Activated CD4-positive, alpha-beta T cell treated with anti-CD3 and anti-CD28 coated beads, Interleukin-2, amount 10 ng/mL, durations not matched to agents 7 days and 5 days (primary cell): Measurements from ENCODE around the gene LOX. TPM values are rescaled to one million over a fixed set of nuclear protein-coding genes. Genes with fewer than 3 reads are reported as not detected.

Experiments
- CTCF ChIA-PET: fragments of 350-600 bp; sonication (Branson Sonifier 250); formaldehyde crosslinking; loops from one replicate; lab custom pipeline; 2021; ENCODE audit warnings: antibody characterized with exemption; lab: Charles Lee
- POLR2A ChIA-PET: fragments of 350-600 bp; sonication (Branson Sonifier 250); formaldehyde crosslinking; loops from one replicate; lab custom pipeline; 2021; ENCODE audit warnings: antibody characterized with exemption; lab: Charles Lee
- DNase-seq: peaks from one replicate; pipeline ENCODE4 v3.0.0-alpha.2; 2020
- H3K27ac Mint-ChIP-seq: one replicate; pipeline ENCODE4 v1.8.0; 2021; ENCODE audit warnings: mild to moderate bottlenecking, moderate library complexity, mixed read lengths
- H3K27me3 Mint-ChIP-seq: one replicate; pipeline ENCODE4 v1.8.0; 2021; ENCODE audit warnings: mixed read lengths
- H3K36me3 Mint-ChIP-seq: one replicate; pipeline ENCODE4 v1.8.0; 2021; ENCODE audit warnings: low read depth, mixed read lengths
- H3K4me1 Mint-ChIP-seq: one replicate; pipeline ENCODE4 v1.8.0; 2021; ENCODE audit warnings: mixed read lengths
- H3K4me3 Mint-ChIP-seq: one replicate; pipeline ENCODE4 v1.8.0; 2021; ENCODE audit warnings: mild to moderate bottlenecking, moderate library complexity, mixed read lengths
- H3K9me3 Mint-ChIP-seq: one replicate; pipeline ENCODE4 v1.8.0; 2021; ENCODE audit warnings: mixed read lengths
- total RNA-seq, 2 experiments: library from RNA; stranded (reverse); gene quantifications; one replicate each; pipeline ENCODE4 v1.2.3, GENCODE V29; 2021

LOX gene
- total RNA-seq, 2 experiments from 2014 or later: 0.04 to 0.10 TPM

DNA sequence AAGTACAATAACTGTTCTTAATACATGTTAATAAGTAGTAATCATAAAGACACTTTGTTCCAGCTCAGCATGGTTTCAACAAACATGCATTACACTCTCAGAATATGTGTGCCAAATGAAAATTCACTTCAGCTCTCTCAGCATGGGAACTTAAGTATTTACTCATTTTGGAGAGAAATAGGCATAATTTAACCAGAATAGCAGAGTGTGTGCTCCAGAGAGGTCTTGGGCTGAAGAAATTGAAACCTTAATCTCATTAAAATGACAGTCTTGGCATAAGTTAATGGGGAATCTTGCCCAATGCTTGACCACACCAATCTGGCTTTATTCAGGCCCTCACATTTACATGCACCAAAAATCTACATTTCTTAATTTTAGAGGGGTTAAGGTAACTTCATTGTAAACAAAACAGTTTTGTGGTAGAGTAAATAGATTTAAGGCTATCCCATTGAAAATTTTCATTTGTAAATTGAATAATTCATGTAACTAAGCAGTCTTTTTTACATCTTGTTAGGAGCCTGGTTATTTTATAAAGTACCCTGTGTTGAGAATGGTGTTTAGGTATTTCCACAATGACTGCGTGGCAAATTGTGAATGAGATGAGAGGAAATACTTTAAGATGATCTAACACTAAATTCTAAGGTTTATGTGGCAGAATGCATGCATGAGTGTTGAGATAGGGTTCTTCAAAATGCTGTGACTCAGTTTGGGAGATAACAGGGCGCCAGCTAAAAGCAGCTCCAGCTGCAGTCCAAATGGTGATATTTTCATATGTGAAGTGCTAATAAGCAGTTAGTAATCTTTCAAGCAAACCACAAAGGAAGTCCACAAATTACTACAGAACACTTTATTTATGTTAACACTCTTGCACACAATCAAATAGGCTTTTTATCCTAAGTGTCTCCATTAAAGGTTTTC is 11.3 kb upstream of the LOX start:
- no peaks in the 10 kb centered on the region for H3K4me1 Mint-ChIP-seq
- ChIA-PET POLR2A (no interaction called here), CTCF (no interaction called here)
- H3K36me3 Mint-ChIP-seq: no peaks in the 10 kb centered on the region
- H3K27me3 Mint-ChIP-seq: peaks cover 7% of the 10 kb centered on the region
- H3K27ac Mint-ChIP-seq: no peak overlapping the region
- no peak overlapping the region for H3K4me3 Mint-ChIP-seq
- DNase-seq: no peak
- no peaks in the 10 kb centered on the region for H3K9me3 Mint-ChIP-seq

DNA sequence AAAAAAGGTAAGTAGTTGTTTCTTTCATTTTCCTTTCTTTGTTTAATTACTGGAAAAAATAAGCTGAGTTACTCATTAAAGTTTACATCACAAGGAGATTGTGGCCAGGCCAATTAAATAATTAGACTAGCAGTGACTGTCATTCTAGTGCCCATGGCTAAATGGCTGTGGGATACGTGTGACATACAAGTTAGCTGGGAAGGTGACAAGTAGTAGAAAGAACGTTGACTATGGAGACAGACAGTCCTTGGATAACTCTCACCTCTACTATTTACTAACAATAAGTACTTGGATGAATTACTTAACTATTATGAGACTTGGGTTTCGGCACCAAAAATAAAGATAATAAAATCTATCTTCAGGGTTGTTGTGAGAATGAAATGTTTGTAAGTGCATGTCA is 7.0 kb upstream of the LOX start:
- POLR2A ChIA-PET: no interaction called here
- Mint-ChIP-seq H3K4me3 (no peak overlapping the region), H3K36me3 (no peaks in the 10 kb centered on the region), H3K9me3 (no peaks in the 10 kb centered on the region), H3K27ac (no peak overlapping the region), H3K4me1 (no peaks in the 10 kb centered on the region), H3K27me3 (peaks cover 24% of the 10 kb centered on the region)
- no peak for DNase-seq
- CTCF ChIA-PET: no interaction called here

DNA sequence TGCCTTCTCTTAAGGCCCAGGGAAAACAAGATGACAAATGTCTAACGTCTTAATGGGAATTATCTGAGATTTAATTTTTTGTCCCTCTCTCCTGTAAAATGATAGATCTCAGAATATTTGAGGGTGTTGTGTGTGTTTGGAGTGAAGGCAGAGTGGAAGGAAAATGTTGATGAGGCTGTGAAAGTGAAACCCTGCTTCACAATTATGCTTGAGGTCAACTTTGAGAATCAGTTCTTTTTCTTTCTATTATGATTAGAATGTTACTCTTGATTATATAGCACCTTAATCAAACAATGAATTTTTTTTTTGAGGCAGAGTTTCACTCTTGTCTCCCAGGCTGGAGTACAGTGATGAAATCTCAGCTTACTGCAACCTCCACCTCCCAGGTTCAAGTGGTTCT is 5.5 kb upstream of the LOX start:
- Mint-ChIP-seq H3K4me3 (no peak overlapping the region), H3K9me3 (no peaks in the 10 kb centered on the region), H3K27ac (no peak overlapping the region), H3K4me1 (no peaks in the 10 kb centered on the region), H3K27me3 (peaks cover 37% of the 10 kb centered on the region), H3K36me3 (no peaks in the 10 kb centered on the region)
- no peak for DNase-seq
- POLR2A ChIA-PET: no interaction called here
- CTCF ChIA-PET: no interaction called here

DNA sequence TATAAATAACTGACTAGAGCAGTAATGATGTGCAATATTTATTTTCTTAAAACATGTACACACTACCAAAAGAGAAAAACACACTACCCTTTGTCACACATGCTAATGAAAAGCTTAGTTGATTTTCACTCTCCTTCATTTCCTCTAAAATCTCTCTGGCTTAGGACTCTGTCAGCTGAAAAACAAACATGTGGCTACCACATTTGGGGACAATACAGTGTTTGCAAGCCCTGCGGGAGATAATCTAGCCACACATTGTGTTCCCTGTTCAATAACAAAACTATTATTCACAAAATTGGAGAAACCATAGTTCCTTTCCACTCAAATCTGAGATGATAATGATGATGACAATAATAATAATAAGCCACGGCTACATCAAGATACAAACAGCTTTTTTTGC is 3.5 kb upstream of the LOX start:
- no peak overlapping the region for H3K4me3 Mint-ChIP-seq
- no peaks in the 10 kb centered on the region for H3K36me3 Mint-ChIP-seq
- H3K27ac Mint-ChIP-seq: no peak overlapping the region
- ChIA-PET POLR2A (no interaction called here), CTCF (no interaction called here)
- H3K27me3 Mint-ChIP-seq: peaks cover 48% of the 10 kb centered on the region
- no peaks in the 10 kb centered on the region for H3K9me3 Mint-ChIP-seq
- peaks cover 15% of the 10 kb centered on the region for H3K4me1 Mint-ChIP-seq
- no peak for DNase-seq

DNA sequence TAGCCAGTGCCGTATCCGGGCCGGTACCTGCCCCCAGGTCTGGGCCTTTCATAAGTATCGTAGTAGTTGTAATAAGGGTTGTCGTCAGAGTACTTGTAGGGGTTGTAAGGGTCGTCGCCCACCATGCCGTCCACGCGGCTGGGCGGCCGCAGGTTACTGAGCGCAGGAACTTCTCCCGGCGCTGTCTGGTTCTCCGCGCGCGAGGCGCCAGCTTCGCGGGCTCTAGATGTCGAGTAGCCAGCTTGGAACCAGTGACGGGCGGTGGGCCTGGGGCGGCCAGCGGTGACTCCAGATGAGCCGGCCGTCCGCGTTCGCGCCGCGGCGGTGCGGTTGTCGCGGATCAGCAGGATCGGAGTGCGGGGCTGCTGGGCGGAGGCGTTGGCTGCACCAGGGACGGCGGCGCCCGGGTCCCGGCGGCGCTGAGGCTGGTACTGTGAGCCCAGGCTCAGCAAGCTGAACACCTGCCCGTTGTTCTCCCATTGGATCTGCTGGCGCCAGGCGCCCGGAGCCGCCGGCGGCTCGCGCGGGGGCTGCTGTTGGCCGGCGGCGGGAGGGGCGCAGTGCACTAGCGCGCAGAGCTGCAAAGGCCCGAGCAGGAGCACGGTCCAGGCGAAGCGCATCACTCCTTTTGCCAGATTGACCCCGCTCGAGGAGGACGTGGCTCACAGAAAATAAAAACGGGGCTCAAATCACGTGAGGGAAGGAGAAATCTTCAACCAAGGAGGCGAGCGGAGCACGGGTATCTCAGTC is 518 bp downstream of the LOX start:
- Mint-ChIP-seq H3K4me3 (peak overlapping the region; percentile 52), H3K9me3 (no peaks in the 10 kb centered on the region), H3K4me1 (peaks cover 16% of the 10 kb centered on the region), H3K27me3 (peaks cover 76% of the 10 kb centered on the region), H3K36me3 (no peaks in the 10 kb centered on the region), H3K27ac (no peak overlapping the region)
- ChIA-PET CTCF (no interaction called here), POLR2A (no interaction called here)
- no peak for DNase-seq

DNA sequence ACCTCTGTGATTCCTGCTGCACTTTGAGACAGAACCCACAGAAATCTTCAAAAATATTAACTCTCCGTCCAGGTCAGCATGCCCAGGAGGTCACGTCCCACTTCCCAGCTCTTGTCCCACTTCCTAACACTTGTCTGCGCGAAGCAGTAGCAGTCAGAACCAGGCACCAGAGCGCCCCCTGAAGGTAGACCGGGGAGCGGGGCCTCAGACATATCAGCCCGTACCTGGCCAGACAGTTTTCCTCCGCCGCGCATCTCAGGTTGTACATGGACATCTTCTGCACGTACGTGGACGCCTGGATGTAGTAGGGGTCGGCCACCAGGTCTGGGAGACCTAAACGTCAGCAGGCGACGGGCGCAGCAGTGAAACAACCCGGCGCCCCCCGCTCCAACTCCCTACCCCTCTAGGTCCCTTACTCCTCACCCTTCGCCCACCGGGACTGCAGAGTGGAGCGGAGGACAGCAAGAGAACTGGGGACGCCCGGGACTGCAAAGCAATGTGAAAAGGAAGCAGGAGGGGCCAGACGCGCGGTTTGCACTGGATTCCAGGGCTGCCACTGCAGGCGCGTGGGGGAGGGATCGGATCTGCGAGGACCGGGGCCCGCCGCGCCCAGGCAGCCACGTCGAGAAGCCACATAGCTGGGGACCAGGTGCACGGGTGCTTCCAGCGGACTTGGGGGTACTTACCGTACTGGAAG is 1.2 kb downstream of the LOX start:
- ChIA-PET POLR2A (no interaction called here), CTCF (no interaction called here)
- Mint-ChIP-seq H3K9me3 (no peaks in the 10 kb centered on the region), H3K4me3 (peak overlapping the region; percentile 52), H3K27ac (no peak overlapping the region), H3K4me1 (peaks cover 16% of the 10 kb centered on the region), H3K27me3 (peaks cover 75% of the 10 kb centered on the region), H3K36me3 (no peaks in the 10 kb centered on the region)
- DNase-seq: peak; percentile 45

DNA sequence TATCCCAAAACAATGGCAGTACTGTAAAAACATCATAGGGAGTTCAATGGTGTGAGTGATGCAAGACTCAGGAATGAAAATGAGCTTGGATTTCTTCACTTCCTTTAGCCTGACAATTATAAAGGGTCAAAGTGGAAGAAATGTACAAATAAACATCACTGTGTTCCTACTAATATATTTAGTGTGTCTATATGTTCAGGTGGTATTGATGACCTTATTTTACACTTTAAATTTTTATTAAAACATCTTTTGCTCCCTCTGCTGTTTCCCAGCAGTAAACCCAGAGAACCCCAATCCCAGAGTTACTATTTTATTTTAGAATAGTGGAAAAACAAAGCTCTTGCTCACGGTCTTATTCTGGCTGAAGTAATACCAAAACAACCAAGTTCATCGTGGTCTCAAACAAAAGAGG is 2.0 kb downstream of the LOX start:
- Mint-ChIP-seq H3K27ac (no peak overlapping the region), H3K36me3 (no peaks in the 10 kb centered on the region), H3K4me1 (peaks cover 16% of the 10 kb centered on the region), H3K27me3 (peaks cover 73% of the 10 kb centered on the region), H3K4me3 (no peak overlapping the region), H3K9me3 (no peaks in the 10 kb centered on the region)
- no peak for DNase-seq
- ChIA-PET CTCF (no interaction called here), POLR2A (no interaction called here)

DNA sequence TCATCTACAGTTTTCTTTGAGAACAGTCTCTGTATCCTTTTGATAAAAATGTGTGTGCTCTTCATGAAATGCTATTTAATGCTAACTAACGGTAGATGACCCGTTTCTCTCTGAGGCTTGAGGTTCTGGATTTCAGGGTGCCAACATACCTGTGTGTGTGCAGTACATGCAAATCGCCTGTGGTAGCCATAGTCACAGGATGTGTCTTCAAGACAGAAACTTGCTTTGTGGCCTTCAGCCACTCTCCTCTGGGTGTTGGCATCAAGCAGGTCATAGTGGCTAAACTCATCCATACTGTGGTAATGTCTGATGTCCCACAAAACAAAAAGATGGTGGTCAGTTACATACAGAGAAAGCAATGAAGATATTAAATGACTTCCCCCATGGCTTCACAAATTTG is 4.2 kb downstream of the LOX start:
- ChIA-PET POLR2A (no interaction called here), CTCF (no interaction called here)
- no peaks in the 10 kb centered on the region for H3K36me3 Mint-ChIP-seq
- peaks cover 52% of the 10 kb centered on the region for H3K27me3 Mint-ChIP-seq
- no peak overlapping the region for H3K4me3 Mint-ChIP-seq
- no peaks in the 10 kb centered on the region for H3K9me3 Mint-ChIP-seq
- DNase-seq: no peak
- no peak overlapping the region for H3K27ac Mint-ChIP-seq
- H3K4me1 Mint-ChIP-seq: peaks cover 16% of the 10 kb centered on the region

DNA sequence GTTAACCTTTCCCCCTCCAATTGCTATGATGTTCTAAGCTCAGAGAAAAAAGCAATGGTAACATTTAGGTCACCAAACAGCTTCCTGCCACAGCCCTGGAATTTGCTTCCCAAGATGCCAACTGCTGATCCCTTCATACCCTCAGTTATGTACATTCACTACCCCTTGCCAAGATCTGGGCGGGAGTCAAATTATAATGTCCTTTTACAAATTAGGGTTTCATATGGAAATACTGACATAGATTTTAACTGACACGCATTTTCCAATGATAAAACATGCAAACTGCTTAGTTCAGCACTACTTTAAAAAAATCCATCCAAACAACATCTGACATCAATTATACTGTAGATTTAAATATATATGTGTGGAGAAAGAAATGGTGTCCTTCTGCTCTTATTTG is 5.0 kb downstream of the LOX start:
- DNase-seq: no peak
- no peak overlapping the region for H3K4me3 Mint-ChIP-seq
- no peaks in the 10 kb centered on the region for H3K36me3 Mint-ChIP-seq
- H3K27me3 Mint-ChIP-seq: peaks cover 44% of the 10 kb centered on the region
- no peak overlapping the region for H3K27ac Mint-ChIP-seq
- ChIA-PET CTCF (no interaction called here), POLR2A (no interaction called here)
- H3K9me3 Mint-ChIP-seq: no peaks in the 10 kb centered on the region
- H3K4me1 Mint-ChIP-seq: peaks cover 12% of the 10 kb centered on the region

DNA sequence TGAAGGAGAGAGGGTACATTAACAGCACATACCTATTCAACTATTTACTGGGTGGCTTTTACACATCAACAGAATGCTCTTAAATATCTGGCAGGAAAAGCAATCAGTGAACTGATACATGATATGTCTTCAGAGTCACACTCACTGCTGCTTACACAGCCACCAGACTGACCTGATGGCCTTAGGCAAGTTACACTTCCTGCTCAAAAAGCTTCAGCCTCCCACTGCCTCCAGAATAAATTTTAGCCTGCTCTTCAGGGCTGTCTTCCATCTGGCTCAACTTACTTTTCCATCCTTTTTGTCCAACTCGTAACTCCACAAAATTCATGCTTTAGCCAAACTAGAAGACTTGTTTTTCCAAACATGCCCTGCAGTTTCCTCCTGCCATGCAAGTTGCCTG is 10.7 kb downstream of the LOX start:
- no peak overlapping the region for H3K4me3 Mint-ChIP-seq
- no peaks in the 10 kb centered on the region for H3K4me1 Mint-ChIP-seq
- no peaks in the 10 kb centered on the region for H3K9me3 Mint-ChIP-seq
- DNase-seq: no peak
- no peaks in the 10 kb centered on the region for H3K36me3 Mint-ChIP-seq
- H3K27me3 Mint-ChIP-seq: peaks cover 2% of the 10 kb centered on the region
- ChIA-PET CTCF (no interaction called here), POLR2A (no interaction called here)
- no peak overlapping the region for H3K27ac Mint-ChIP-seq

DNA sequence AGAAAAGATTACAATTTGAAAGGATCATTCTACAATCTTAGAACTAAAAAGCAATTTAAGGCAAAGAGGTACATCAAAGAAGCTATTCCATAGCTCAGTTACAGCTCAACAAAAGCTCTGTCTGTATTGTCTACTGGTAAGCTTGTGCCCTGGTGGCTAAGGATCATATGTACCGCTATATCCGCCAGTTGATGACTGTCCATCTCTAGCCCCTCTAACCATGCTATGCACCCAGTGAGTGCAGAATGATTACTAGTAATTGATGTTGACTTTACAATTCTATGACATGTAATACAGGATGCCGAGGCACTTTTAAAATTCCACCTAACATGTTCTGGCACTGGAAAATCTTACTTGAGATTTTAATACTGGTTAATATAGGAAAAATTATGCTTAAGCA is 13.1 kb downstream of the LOX start:
- Mint-ChIP-seq H3K36me3 (no peaks in the 10 kb centered on the region), H3K27me3 (no peaks in the 10 kb centered on the region), H3K9me3 (no peaks in the 10 kb centered on the region), H3K4me1 (no peaks in the 10 kb centered on the region), H3K27ac (no peak overlapping the region), H3K4me3 (no peak overlapping the region)
- no peak for DNase-seq
- POLR2A ChIA-PET: no interaction called here
- CTCF ChIA-PET: interaction anchor here (0.6 kb wide), 1 partner anchor 364 kb away, joined by 3 read pairs; no protein-coding TSS in a partner anchor

DNA sequence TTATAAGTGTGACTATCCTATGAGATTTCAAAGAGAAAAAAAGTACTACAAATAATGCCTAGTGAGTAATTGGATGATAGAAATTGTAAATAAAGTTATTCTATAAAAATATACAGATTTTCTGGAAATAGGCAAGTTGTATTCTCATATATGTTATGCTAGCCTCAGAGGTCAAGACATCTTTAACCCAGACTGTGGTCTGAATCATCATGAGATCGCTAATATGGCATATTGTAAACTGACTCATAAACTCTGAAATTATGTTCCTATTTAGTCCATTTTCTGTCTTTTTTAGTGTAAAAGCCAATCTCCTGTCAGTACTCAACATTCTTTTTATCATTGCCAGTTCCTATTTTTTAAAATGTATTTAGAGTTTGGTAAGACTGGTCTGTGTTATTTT is 14.2 kb downstream of the LOX start:
- CTCF ChIA-PET: no interaction called here
- H3K36me3 Mint-ChIP-seq: no peaks in the 10 kb centered on the region
- no peaks in the 10 kb centered on the region for H3K4me1 Mint-ChIP-seq
- no peak overlapping the region for H3K27ac Mint-ChIP-seq
- no peak for DNase-seq
- H3K9me3 Mint-ChIP-seq: no peaks in the 10 kb centered on the region
- H3K27me3 Mint-ChIP-seq: no peaks in the 10 kb centered on the region
- POLR2A ChIA-PET: no interaction called here
- no peak overlapping the region for H3K4me3 Mint-ChIP-seq

DNA sequence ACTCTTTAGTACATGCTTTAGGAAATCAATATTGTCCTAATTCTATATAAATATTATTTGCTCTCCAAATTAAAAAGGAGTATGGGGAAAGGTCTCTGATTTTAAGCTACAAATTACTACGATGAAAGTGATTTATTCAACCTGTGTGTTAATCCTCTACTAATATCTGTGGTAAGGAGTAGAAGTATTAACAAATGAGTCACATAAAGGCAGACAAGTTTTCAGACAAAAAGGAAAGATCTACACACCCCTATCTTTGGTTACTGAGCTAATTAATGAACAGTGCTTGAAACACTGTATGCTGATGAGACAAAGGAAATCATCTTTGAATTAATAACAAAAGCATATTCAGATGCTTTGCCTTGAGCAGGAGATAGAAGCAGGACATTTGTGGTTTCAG is 15.9 kb downstream of the LOX start:
- CTCF ChIA-PET: interaction anchor here (0.6 kb wide), 1 partner anchor 239 kb away, joined by 3 read pairs; no protein-coding TSS in a partner anchor
- Mint-ChIP-seq H3K36me3 (no peaks in the 10 kb centered on the region), H3K27ac (no peak overlapping the region)

More for the DNA sequence above, 15.9 kb downstream of the LOX start:
- Mint-ChIP-seq H3K4me1 (no peaks in the 10 kb centered on the region), H3K9me3 (no peaks in the 10 kb centered on the region), H3K4me3 (no peak overlapping the region), H3K27me3 (no peaks in the 10 kb centered on the region)
- no peak for DNase-seq
- POLR2A ChIA-PET: no interaction called here
